Effector memory CD4-positive, alpha-beta T cell (primary cell): ENCODE measurements around the gene DCLK2.

Experiments used
- DNase-seq, 3 donors: peaks; one replicate each; pipeline ENCODE4 v3.0.0-alpha.2; 2020
- H3K27ac ChIP-seq: 2 replicates; pipeline ENCODE4 v1.7.0; 2013; ENCODE audit warnings: mild to moderate bottlenecking, low read length, moderate library complexity; ENCODE audit not compliant: insufficient read depth, poor library complexity, severe bottlenecking
- H3K27me3 ChIP-seq: replicated peaks from 2 replicates; pipeline ENCODE4 v1.7.0; 2013; ENCODE audit warnings: mild to moderate bottlenecking, low read length; ENCODE audit not compliant: insufficient read depth, control insufficient read depth, poor library complexity, severe bottlenecking
- H3K36me3 ChIP-seq: 2 replicates; pipeline ENCODE4 v1.7.0; 2013; ENCODE audit warnings: mild to moderate bottlenecking, low read length, moderate library complexity; ENCODE audit not compliant: control insufficient read depth, insufficient read depth
- H3K4me1 ChIP-seq: 2 replicates; pipeline ENCODE4 v1.7.0; 2013; ENCODE audit warnings: low read length, mild to moderate bottlenecking; ENCODE audit not compliant: control insufficient read depth, insufficient read depth, poor library complexity, severe bottlenecking
- H3K4me3 ChIP-seq: 2 replicates; pipeline ENCODE4 v1.7.0; 2013; ENCODE audit warnings: low read length, low read depth, mild to moderate bottlenecking; ENCODE audit not compliant: insufficient read depth, poor library complexity, severe bottlenecking
- H3K9me3 ChIP-seq: 2 replicates; pipeline ENCODE4 v1.7.0; 2013; ENCODE audit warnings: mild to moderate bottlenecking, low read length, moderate library complexity; ENCODE audit not compliant: control insufficient read depth

DCLK2 gene

GRCh38 chr4:150046728-150047217, 31.5 kb upstream of the DCLK2 start:
- Histone ChIP-seq H3K36me3 (no peaks in the 10 kb centered on the region), H3K4me3 (no peak overlapping the region), H3K9me3 (no peaks in the 10 kb centered on the region), H3K4me1 (no peaks in the 10 kb centered on the region), H3K27me3 (no peaks in the 10 kb centered on the region), H3K27ac (no peak overlapping the region)
- DNase-seq, result no peak

GRCh38 chr4:150047546-150047945, 30.7 kb upstream of the DCLK2 start:
- H3K27ac ChIP-seq, result no peak overlapping the region
- H3K4me3 ChIP-seq, result no peak overlapping the region
- H3K4me1 ChIP-seq, result no peaks in the 10 kb centered on the region
- no peak for DNase-seq
- no peaks in the 10 kb centered on the region for H3K36me3 ChIP-seq
- H3K27me3 ChIP-seq, result no peaks in the 10 kb centered on the region
- no peaks in the 10 kb centered on the region for H3K9me3 ChIP-seq

- Histone ChIP-seq H3K9me3 (no peaks in the 10 kb centered on the region), H3K27ac (no peak overlapping the region), H3K4me1 (no peaks in the 10 kb centered on the region), H3K36me3 (no peaks in the 10 kb centered on the region), H3K4me3 (no peak overlapping the region), H3K27me3 (no peaks in the 10 kb centered on the region)
- DNase-seq, result no peak
Observed at GRCh38 chr4:150049682-150050081, 28.6 kb upstream of the DCLK2 start.

DNA sequence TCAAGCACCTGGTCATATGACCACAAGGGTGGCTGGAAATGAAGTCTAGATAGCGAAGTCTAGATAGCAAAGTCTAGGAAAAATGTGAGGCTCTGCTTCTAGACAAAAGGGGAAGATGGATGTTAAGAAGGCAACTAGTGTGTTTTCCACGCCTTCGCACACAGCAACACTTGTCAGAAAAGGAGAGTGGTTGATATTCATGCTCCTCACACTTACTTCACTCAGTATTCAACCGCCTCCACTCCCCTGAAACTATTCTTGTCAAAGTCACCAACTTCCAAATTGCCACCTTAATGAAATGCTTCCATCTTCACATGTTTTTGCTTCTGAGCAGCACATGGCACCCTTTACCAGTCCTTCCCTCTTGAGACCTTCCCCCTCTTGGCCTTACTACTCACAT, 27.7 kb upstream of the DCLK2 start:
- Histone ChIP-seq H3K4me1 (no peaks in the 10 kb centered on the region), H3K36me3 (no peaks in the 10 kb centered on the region), H3K27me3 (no peaks in the 10 kb centered on the region), H3K27ac (no peak overlapping the region), H3K4me3 (no peak overlapping the region), H3K9me3 (no peaks in the 10 kb centered on the region)
- no peak for DNase-seq

- Histone ChIP-seq H3K36me3 (no peaks in the 10 kb centered on the region), H3K4me3 (no peak overlapping the region), H3K4me1 (no peaks in the 10 kb centered on the region), H3K9me3 (no peaks in the 10 kb centered on the region), H3K27me3 (no peaks in the 10 kb centered on the region), H3K27ac (no peak overlapping the region)
- no peak for DNase-seq
Observed at GRCh38 chr4:150051111-150051510, 27.1 kb upstream of the DCLK2 start.

- Histone ChIP-seq H3K27ac (no peak overlapping the region), H3K4me1 (no peaks in the 10 kb centered on the region), H3K36me3 (no peaks in the 10 kb centered on the region), H3K9me3 (no peaks in the 10 kb centered on the region), H3K27me3 (no peaks in the 10 kb centered on the region), H3K4me3 (no peak overlapping the region)
- no peak for DNase-seq
Observed at GRCh38 chr4:150055467-150055866, 22.8 kb upstream of the DCLK2 start.

GRCh38 chr4:150056569-150056968, 21.7 kb upstream of the DCLK2 start:
- Histone ChIP-seq H3K9me3 (no peaks in the 10 kb centered on the region), H3K27me3 (no peaks in the 10 kb centered on the region), H3K4me3 (no peak overlapping the region), H3K36me3 (no peaks in the 10 kb centered on the region), H3K4me1 (no peaks in the 10 kb centered on the region), H3K27ac (no peak overlapping the region)
- DNase-seq, result no peak

DNA sequence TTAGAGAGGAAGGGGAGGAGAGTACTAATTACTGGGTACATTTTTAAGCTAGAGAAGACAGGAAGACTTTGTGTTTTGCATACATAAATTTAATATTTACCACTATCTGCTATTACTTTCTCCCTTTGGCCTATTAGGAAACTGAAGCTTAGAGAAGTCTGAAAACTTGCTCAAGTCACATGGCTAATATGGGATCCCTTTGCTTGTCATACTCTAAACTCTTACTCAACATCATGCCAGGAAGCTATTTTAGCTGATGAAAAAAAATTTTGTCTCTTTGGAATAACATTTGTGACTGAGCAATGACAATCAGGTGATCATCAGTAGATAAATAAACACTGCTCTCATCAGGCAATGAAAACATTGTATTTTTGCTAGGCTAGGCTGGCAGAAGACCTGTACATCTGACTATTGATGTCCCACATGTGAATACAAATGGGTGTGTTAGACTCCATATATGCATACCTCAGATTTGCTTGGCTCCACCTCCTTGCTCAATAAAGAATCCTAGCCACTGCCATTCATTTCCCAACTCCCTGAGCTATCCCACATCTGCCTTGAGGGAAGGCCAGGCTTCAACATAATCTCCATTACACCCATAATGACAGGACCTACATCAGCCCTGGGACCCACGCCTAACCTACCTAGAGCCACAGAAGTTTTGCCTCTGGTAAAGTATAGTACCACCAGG, 17.0 kb upstream of the DCLK2 start:
- Histone ChIP-seq H3K9me3 (no peaks in the 10 kb centered on the region), H3K4me1 (no peaks in the 10 kb centered on the region), H3K27ac (no peak overlapping the region), H3K36me3 (no peaks in the 10 kb centered on the region), H3K27me3 (peaks cover 6% of the 10 kb centered on the region), H3K4me3 (no peak overlapping the region)
- no peak for DNase-seq

GRCh38 chr4:150063128-150063527, 15.1 kb upstream of the DCLK2 start:
- peaks cover 6% of the 10 kb centered on the region for H3K27me3 ChIP-seq
- H3K27ac ChIP-seq, result no peak overlapping the region
- DNase-seq, result no peak
- no peak overlapping the region for H3K4me3 ChIP-seq
- no peaks in the 10 kb centered on the region for H3K4me1 ChIP-seq
- H3K9me3 ChIP-seq, result no peaks in the 10 kb centered on the region
- H3K36me3 ChIP-seq, result no peaks in the 10 kb centered on the region

DNA sequence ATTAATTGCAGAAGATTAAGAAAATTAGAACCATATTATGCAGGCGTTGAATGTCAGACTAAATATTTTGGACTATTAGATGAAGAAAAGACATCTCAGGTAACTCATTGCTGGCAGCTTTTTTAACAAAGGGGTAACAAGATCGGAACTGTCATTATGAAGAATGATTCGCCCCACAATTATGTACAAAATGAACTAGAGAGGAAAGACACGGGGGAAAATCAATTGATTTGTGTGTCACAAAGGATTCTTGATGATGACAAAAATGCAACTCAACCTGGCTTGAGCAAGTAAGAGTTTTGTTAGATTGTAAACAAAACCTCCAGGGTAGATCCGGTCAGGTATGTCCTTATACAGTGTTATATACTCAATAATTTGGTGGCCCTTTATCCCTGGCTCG, 12.5 kb upstream of the DCLK2 start:
- H3K27ac ChIP-seq, result no peak overlapping the region
- no peaks in the 10 kb centered on the region for H3K9me3 ChIP-seq
- no peak for DNase-seq
- H3K36me3 ChIP-seq, result no peaks in the 10 kb centered on the region
- H3K4me3 ChIP-seq, result no peak overlapping the region
- no peaks in the 10 kb centered on the region for H3K4me1 ChIP-seq
- peaks cover 6% of the 10 kb centered on the region for H3K27me3 ChIP-seq
